Loucy (cell line): ENCODE measurements around the gene SRRM4.

Experiments used
- H2AFZ ChIP-seq: fragments of 200-600 bp; sonication (generic); 2 replicates; pipeline ENCODE4 v1.6.0; 2016; ENCODE audit warnings: antibody characterized with exemption, mild to moderate bottlenecking, low read length, moderate library complexity
- H3F3A ChIP-seq: fragments of 200-600 bp; 2 replicates; pipeline ENCODE4 v1.6.0; 2016; ENCODE audit warnings: antibody characterized with exemption, low read depth, mild to moderate bottlenecking
- H3K27me3 ChIP-seq: fragments of 200-600 bp; sonication (generic); 2 replicates; pipeline ENCODE4 v1.6.1; 2014; ENCODE audit warnings: low read length, mild to moderate bottlenecking; ENCODE audit not compliant: insufficient read depth, poor library complexity, severe bottlenecking
- H3K36me3 ChIP-seq: fragments of 200-600 bp; sonication (generic); 2 replicates; pipeline ENCODE4 v1.6.1; 2016; ENCODE audit warnings: low read length; ENCODE audit not compliant: insufficient read depth
- H3K4me1 ChIP-seq: fragments of 200-600 bp; sonication (generic); 2 replicates; pipeline ENCODE4 v1.5.1; 2014; ENCODE audit warnings: low read length, mild to moderate bottlenecking; ENCODE audit not compliant: insufficient read depth, poor library complexity, severe bottlenecking
- H3K4me2 ChIP-seq: fragments of 200-600 bp; sonication (generic); 2 replicates; pipeline ENCODE4 v1.6.0; 2014; ENCODE audit warnings: antibody characterized with exemption, low read length, low read depth, mild to moderate bottlenecking; ENCODE audit not compliant: poor library complexity, severe bottlenecking
- H3K4me3 ChIP-seq: fragments of 200-600 bp; sonication (generic); 2 replicates; pipeline ENCODE4 v1.5.1; 2014; ENCODE audit warnings: low read length, mild to moderate bottlenecking, mixed read lengths; ENCODE audit not compliant: poor library complexity, severe bottlenecking
- H3K79me2 ChIP-seq: fragments of 200-600 bp; sonication (generic); 2 replicates; pipeline ENCODE4 v1.6.1; 2014; ENCODE audit warnings: low read length; ENCODE audit not compliant: insufficient read depth
- H3K9ac ChIP-seq: fragments of 200-600 bp; sonication (generic); 2 replicates; pipeline ENCODE4 v1.6.0; 2014; ENCODE audit warnings: mild to moderate bottlenecking, low read depth, low read length, moderate library complexity; ENCODE audit not compliant: poor library complexity, severe bottlenecking
- H3K9me2 ChIP-seq: fragments of 200-600 bp; sonication (generic); replicated peaks from 2 replicates; pipeline ENCODE4 v1.6.1; 2016; ENCODE audit warnings: low read depth, low read length, mixed read lengths
- H3K9me3 ChIP-seq: fragments of 200-600 bp; sonication (generic); 2 replicates; pipeline ENCODE4 v1.6.1; 2014; ENCODE audit warnings: mild to moderate bottlenecking, antibody characterized with exemption, low read length, low read depth; ENCODE audit not compliant: insufficient read depth
- H4K20me1 ChIP-seq: fragments of 200-600 bp; sonication (generic); 2 replicates; pipeline ENCODE4 v1.6.0; 2014; ENCODE audit warnings: antibody characterized with exemption, low read length, mild to moderate bottlenecking; ENCODE audit not compliant: insufficient read depth, poor library complexity, severe bottlenecking
- EZH2phosphoT487 ChIP-seq: fragments of 200-600 bp; IDR thresholded peaks from 2 replicates; pipeline ENCODE4 v1.6.1; 2018; ENCODE audit warnings: antibody characterized with exemption, mild to moderate bottlenecking, moderate library complexity, borderline replicate concordance
- TF ChIP-seq, protein P1 (sequence below): fragments of 200-600 bp; sonication (generic); conservative IDR thresholded peaks from 2 replicates; pipeline ENCODE4 v1.5.1; 2014; ENCODE audit warnings: mild to moderate bottlenecking, antibody characterized with exemption, low read length

The SRRM4 gene

DNA sequence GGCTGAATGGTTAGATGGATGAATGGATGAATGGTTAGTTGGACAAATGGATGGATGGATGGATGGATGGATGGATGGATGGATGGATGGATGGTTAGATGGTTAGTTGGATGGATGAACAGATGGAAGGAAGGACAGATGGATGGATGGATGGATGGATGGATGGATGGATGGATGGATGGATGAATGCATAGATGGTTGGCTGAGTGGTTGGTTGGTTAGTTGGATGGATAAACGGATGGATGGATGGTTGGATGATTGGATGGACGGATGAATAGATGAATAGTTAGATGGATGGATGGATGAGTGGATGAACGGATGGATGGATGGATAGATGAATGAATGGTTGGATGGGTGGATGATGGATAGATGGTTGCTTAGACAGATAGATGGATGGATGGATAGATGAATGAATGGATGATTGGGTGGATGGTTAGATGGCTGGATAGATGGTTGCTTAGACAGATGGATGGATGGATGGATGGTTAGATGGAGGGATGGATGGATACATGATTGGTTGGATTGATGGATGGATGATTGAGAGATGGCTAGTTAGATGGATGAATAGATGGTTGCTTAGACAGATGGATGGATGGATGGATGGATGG, 148.6 kb downstream of the SRRM4 start:
- H3F3A ChIP-seq = no peaks in the 10 kb centered on the region
- H3K27me3 ChIP-seq = no peaks in the 10 kb centered on the region
- H3K4me2 ChIP-seq = no peak overlapping the region
- no peaks in the 10 kb centered on the region for H3K4me1 ChIP-seq
- no peak overlapping the region for H3K9ac ChIP-seq
- no peaks in the 10 kb centered on the region for H3K36me3 ChIP-seq
- no peaks in the 10 kb centered on the region for H4K20me1 ChIP-seq
- H3K9me2 ChIP-seq = no peaks in the 10 kb centered on the region
- H3K9me3 ChIP-seq = no peaks in the 10 kb centered on the region
- no peak overlapping the region for H3K4me3 ChIP-seq
- no peaks in the 10 kb centered on the region for H3K79me2 ChIP-seq
- TF ChIP-seq, protein P1, sequence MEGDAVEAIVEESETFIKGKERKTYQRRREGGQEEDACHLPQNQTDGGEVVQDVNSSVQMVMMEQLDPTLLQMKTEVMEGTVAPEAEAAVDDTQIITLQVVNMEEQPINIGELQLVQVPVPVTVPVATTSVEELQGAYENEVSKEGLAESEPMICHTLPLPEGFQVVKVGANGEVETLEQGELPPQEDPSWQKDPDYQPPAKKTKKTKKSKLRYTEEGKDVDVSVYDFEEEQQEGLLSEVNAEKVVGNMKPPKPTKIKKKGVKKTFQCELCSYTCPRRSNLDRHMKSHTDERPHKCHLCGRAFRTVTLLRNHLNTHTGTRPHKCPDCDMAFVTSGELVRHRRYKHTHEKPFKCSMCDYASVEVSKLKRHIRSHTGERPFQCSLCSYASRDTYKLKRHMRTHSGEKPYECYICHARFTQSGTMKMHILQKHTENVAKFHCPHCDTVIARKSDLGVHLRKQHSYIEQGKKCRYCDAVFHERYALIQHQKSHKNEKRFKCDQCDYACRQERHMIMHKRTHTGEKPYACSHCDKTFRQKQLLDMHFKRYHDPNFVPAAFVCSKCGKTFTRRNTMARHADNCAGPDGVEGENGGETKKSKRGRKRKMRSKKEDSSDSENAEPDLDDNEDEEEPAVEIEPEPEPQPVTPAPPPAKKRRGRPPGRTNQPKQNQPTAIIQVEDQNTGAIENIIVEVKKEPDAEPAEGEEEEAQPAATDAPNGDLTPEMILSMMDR = no peak
- TF ChIP-seq EZH2phosphoT487 = no peak
- H2AFZ ChIP-seq = no peak overlapping the region

DNA sequence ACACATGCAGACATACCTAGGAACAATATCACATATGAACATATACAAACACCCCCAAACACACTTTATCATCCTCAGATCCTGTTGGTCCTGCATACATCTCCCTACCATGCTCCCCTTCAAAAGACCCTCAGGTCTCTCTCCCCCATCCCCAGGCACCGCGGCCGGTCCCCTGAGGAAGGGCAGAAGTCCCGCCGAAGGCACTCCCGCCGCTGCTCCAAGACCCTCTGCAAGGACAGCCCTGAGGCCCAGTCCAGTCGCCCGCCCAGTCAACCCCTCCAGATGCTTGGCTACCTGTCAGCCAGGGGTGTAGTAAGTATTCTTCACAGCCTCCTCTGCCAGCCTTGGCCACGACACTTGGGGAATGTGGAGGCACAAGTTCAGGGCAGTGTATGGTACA, 149.2 kb downstream of the SRRM4 start:
- Histone ChIP-seq H2AFZ (no peak overlapping the region), H3K79me2 (no peaks in the 10 kb centered on the region), H3K9me2 (no peaks in the 10 kb centered on the region), H3K27me3 (no peaks in the 10 kb centered on the region), H3K9ac (no peak overlapping the region), H3K9me3 (no peaks in the 10 kb centered on the region; the same call in 1 of the 2 replicates), H3K4me1 (no peaks in the 10 kb centered on the region), H3K4me3 (no peak overlapping the region), H4K20me1 (no peaks in the 10 kb centered on the region), H3K4me2 (no peak overlapping the region), H3F3A (no peaks in the 10 kb centered on the region), H3K36me3 (no peaks in the 10 kb centered on the region)
- no peak for TF ChIP-seq EZH2phosphoT487
- TF ChIP-seq, protein P1 = no peak

DNA sequence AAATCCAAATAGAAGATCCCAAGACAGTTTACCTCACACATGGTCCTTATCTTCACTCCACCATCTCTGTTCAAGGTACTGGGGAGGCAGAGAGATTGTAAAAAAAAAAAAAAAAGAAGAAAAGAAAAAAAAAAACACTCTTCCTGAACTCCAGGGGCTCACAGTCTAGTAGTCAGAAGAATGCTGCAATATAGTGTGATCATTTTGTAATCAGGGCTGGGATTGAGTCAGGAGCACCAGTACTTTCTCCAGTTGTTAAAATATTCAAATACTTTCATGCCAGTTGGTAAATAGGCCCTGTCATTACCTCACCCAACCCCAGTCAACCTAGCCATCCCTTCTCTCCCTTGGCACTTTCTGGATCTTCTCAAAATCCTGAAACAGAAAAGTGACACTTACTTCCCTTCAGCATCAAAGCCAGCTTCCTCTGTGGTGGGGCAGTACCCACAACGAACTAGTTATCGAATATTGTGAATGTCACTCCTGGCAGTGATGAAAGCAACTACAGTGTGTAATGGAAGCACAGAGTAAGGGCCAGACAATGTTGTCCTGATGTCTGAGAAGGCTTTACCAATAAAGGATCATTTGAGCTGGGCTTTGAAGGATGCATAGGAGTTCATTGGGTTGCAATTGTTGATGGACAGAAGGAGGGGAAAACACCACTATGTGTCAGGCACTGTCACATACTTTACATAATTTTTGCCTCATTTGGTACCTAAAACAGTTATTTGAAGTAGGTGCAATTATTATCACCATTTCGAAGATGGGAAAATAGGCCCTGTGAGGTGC, 153.1 kb downstream of the SRRM4 start:
- H3K9ac ChIP-seq = no peak overlapping the region
- no peaks in the 10 kb centered on the region; the same call in 1 of the 2 replicates for H3K9me3 ChIP-seq
- H3K36me3 ChIP-seq = no peaks in the 10 kb centered on the region
- H4K20me1 ChIP-seq = no peaks in the 10 kb centered on the region
- H3K9me2 ChIP-seq = no peaks in the 10 kb centered on the region
- H3K4me1 ChIP-seq = no peaks in the 10 kb centered on the region
- no peaks in the 10 kb centered on the region for H3F3A ChIP-seq
- no peaks in the 10 kb centered on the region for H3K27me3 ChIP-seq
- H3K4me3 ChIP-seq = no peak overlapping the region
- no peak overlapping the region for H3K4me2 ChIP-seq
- TF ChIP-seq, protein P1 = no peak
- TF ChIP-seq EZH2phosphoT487 = no peak
- no peaks in the 10 kb centered on the region for H3K79me2 ChIP-seq
- no peak overlapping the region for H2AFZ ChIP-seq
